ENCODE results near the gene NEURL1. TPM values are rescaled to one million over a fixed set of nuclear protein-coding genes. Genes with fewer than 3 reads are reported as not detected.

NEURL1 gene
- total RNA-seq, 1 donor from 2014 or later: 0.64 TPM

DNA sequence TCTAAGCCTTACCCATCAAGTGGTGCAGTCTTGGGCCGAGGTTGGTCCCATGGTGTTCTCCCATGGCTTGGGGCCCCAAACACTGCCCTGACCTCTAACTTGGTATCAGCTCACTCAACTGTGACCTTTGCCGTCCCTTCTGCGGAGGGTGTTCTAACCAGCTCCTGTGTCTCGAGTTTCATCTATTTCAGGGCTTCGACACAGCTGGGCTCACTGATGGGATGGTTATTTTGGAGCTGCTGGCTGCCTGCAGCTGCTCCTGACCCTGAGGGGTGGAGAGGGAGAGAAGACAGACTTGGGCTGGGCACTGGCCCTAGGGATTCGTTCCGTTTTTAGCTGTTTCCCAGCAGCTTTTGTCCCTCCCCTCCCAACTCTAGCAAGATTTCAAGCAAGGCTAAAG is 86.9 kb downstream of the NEURL1 start:
- no peaks in the 10 kb centered on the region for H3K9me3 ChIP-seq
- peaks cover 4% of the 10 kb centered on the region for H3K27me3 ChIP-seq
- H3K27ac ChIP-seq: no peak overlapping the region
- TF ChIP-seq, protein P1, sequence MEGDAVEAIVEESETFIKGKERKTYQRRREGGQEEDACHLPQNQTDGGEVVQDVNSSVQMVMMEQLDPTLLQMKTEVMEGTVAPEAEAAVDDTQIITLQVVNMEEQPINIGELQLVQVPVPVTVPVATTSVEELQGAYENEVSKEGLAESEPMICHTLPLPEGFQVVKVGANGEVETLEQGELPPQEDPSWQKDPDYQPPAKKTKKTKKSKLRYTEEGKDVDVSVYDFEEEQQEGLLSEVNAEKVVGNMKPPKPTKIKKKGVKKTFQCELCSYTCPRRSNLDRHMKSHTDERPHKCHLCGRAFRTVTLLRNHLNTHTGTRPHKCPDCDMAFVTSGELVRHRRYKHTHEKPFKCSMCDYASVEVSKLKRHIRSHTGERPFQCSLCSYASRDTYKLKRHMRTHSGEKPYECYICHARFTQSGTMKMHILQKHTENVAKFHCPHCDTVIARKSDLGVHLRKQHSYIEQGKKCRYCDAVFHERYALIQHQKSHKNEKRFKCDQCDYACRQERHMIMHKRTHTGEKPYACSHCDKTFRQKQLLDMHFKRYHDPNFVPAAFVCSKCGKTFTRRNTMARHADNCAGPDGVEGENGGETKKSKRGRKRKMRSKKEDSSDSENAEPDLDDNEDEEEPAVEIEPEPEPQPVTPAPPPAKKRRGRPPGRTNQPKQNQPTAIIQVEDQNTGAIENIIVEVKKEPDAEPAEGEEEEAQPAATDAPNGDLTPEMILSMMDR (IDR thresholded peaks at IDR 0.05): no peak
- ATAC-seq: no peak
- DNase-seq: no peak
- H3K36me3 ChIP-seq: no peaks in the 10 kb centered on the region
- H3K4me3 ChIP-seq: no peak overlapping the region
- intact Hi-C loops (cut with DNase I): no loop called here
- H3K4me1 ChIP-seq: no peaks in the 10 kb centered on the region

DNA sequence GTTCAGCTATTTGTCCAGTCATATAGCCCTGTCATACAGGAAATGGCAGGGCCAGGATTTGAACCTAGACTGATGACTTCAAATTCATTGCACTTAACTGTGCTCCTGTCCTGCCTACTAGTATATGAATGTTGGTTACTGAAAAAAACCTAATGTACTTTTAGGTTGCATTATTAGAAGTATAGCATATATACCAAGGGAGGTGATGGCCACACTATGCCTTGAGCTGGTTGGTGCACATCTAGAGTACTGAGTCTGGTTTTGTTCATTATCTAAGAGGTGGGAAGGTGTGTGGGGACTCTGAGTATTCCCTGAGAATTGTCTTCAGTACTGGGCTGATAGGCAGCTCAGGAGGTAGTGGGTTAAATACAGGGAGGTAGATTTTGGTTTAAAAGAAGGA is 88.0 kb downstream of the NEURL1 start:
- Histone ChIP-seq H3K9me3 (no peaks in the 10 kb centered on the region), H3K4me3 (no peak overlapping the region), H3K4me1 (no peaks in the 10 kb centered on the region), H3K27me3 (peaks cover 4% of the 10 kb centered on the region), H3K36me3 (no peaks in the 10 kb centered on the region), H3K27ac (no peak overlapping the region)
- intact Hi-C loops (cut with DNase I): no loop called here
- ATAC-seq (no peak), DNase-seq (no peak)
- TF ChIP-seq, protein P1 (IDR thresholded peaks at IDR 0.05): no peak

DNA sequence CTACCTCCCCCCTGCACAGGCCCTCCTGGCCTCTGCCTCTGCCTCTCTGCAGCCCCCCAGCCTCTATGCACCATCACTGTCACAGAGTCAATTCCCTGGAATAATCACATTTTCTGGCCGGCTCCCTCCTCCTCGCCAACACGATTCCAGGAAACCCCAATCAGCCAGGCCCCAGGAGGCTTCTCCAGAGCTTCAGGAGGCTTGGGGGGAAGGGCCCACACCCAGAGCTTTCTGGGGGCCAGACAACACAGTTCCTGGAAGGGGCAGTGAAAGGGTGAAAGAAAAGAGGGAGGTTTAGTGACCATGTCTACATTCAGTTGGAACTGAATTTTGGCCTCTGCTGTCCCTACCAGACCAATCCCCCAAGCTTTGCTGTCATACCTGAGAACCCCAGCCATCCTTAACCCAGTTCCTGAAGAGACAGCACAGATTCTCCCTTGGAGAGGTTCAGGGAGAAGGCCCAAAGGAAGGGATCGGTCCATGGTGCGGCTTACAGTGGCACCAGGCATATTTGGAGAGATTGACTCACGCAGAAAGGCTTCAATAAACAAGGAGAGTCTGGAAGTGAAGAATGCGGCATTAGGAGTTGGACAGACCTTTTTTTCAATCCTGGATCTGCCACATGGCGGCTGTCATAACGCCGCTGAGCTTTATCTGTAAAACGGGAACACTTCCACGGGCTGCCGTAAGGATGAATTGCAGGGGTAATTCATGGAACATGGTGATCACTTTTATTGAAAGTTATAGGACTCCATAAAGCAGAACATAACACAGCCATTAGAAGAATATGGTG is 89.0 kb downstream of the NEURL1 start:
- TF ChIP-seq, protein P1 (IDR thresholded peaks at IDR 0.05): no peak
- H3K4me3 ChIP-seq: no peak overlapping the region
- H3K36me3 ChIP-seq: no peaks in the 10 kb centered on the region
- H3K4me1 ChIP-seq: no peaks in the 10 kb centered on the region
- no peak overlapping the region for H3K27ac ChIP-seq
- DNase-seq: no peak
- intact Hi-C loops (cut with DNase I): no loop called here
- ATAC-seq: no peak
- H3K27me3 ChIP-seq: peaks cover 4% of the 10 kb centered on the region
- H3K9me3 ChIP-seq: no peaks in the 10 kb centered on the region

DNA sequence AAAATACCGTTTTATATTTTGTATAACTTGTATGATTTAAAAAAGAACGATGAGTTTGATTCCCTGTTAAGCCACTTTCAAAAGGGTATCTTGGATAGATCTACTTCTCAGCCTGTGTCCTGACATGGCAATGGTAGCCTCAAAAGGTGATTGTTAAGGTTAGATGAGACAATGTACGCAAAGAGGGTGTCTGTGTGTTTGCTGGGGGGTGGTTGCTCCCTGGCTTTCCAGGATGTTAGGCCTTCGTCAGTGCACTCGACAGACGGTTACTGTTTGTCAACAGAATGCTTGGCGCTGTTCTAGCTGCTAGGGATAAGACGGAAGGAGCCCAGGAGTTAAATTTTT is 90.3 kb downstream of the NEURL1 start:
- H3K9me3 ChIP-seq: no peaks in the 10 kb centered on the region
- intact Hi-C loops (cut with DNase I): no loop called here
- ATAC-seq: no peak
- no peak overlapping the region for H3K27ac ChIP-seq
- H3K4me1 ChIP-seq: no peaks in the 10 kb centered on the region
- peaks cover 4% of the 10 kb centered on the region for H3K27me3 ChIP-seq
- H3K4me3 ChIP-seq: peak overlapping the region; percentile 46
- H3K36me3 ChIP-seq: no peaks in the 10 kb centered on the region
- DNase-seq: no peak
- TF ChIP-seq, protein P1 (IDR thresholded peaks at IDR 0.05): no peak

DNA sequence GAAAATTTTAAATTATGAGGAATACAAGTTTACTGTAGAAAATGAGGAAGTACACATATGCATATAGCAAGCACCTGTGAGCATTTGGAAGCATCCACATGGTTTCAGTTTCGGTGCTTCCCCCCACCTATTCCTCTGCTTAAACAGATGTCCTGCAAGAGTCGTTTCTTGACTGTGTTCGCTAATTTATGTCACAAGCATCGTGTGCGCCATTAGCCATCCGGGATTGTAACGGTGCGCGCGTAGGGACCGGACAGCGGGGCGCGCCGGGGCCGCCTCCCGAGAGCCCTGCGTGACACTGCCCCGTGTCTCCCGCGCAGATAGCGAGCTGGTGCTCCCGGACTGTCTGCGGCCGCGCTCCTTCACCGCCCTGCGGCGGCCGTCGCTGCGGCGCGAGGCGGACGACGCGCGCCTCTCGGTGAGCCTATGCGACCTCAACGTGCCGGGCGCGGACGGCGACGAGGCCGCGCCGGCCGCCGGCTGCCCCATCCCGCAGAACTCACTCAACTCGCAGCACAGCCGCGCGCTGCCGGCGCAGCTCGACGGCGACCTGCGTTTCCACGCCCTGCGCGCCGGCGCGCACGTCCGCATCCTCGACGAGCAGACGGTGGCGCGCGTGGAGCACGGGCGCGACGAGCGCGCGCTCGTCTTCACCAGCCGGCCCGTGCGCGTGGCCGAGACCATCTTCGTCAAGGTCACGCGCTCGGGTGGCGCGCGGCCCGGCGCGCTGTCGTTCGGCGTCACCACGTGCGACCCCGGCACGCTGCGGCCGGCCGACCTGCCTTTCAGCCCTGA is 90.9 kb downstream of the NEURL1 start:
- H3K4me3 ChIP-seq: peak overlapping the region; percentile 46
- H3K27ac ChIP-seq: no peak overlapping the region
- no peaks in the 10 kb centered on the region for H3K36me3 ChIP-seq
- DNase-seq (no peak), ATAC-seq (peak; percentile 76)
- TF ChIP-seq, protein P1 (IDR thresholded peaks at IDR 0.05): no peak
- H3K4me1 ChIP-seq: no peaks in the 10 kb centered on the region
- intact Hi-C loops (cut with DNase I): no loop called here
- no peaks in the 10 kb centered on the region for H3K9me3 ChIP-seq
- H3K27me3 ChIP-seq: peaks cover 4% of the 10 kb centered on the region

Data from upper lobe of right lung (tissue), 1 donor.